ENCODE results near the gene TNRC18.

The TNRC18 gene

DNA sequence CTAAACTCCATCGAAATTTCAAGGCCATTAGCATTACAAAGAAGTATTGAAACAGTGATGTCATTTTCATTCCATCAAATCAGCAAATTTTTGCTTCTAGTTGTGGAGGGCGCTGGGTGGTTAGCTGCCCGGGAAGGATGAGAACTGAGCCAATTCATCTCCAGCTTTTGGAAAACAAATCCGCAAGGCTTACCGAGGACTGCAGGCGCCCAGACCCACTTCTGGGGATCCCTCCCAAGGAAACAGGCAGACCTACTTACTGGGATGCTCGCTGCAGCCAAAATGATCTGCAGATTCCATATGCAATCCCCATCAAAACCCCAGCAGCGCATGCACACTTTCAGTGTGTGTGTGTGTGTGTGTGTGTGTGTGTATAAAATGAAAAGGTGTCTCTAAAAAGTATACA lies 19.2 kb downstream of the TNRC18 start:
- TF ChIP-seq RARB (CRISPR knock-in tag; IDR thresholded peaks at IDR 0.05) (no peak), ZNF8 (CRISPR knock-in tag; IDR thresholded peaks at IDR 0.05) (no peak), ISL1 (CRISPR knock-in tag; IDR thresholded peaks at IDR 0.05) (no peak), ZNF70 (CRISPR knock-in tag; IDR thresholded peaks at IDR 0.05) (no peak), OSR1 (CRISPR knock-in tag; IDR thresholded peaks at IDR 0.05) (no peak), TOX (CRISPR knock-in tag; IDR thresholded peaks at IDR 0.05; ENCODE audit: borderline replicate concordance) (no peak), GLIS3 (CRISPR knock-in tag; IDR thresholded peaks at IDR 0.05) (no peak), ARNTL (CRISPR knock-in tag; IDR thresholded peaks at IDR 0.05; ENCODE audit: borderline replicate concordance, low read depth) (no peak), ESRRG (CRISPR knock-in tag; IDR thresholded peaks at IDR 0.05) (no peak), ZNF565 (CRISPR knock-in tag; conservative IDR thresholded peaks at IDR 0.05; ENCODE audit: low read depth) (no peak), TCF4 (CRISPR knock-in tag; IDR thresholded peaks at IDR 0.05; ENCODE audit: borderline replicate concordance) (no peak), ZFP30 (CRISPR knock-in tag; IDR thresholded peaks at IDR 0.05) (no peak), PPARA (CRISPR knock-in tag; IDR thresholded peaks at IDR 0.05; ENCODE audit: borderline replicate concordance) (no peak), CSDC2 (CRISPR knock-in tag; IDR thresholded peaks at IDR 0.05) (no peak)
- TF ChIP-seq, protein P1, sequence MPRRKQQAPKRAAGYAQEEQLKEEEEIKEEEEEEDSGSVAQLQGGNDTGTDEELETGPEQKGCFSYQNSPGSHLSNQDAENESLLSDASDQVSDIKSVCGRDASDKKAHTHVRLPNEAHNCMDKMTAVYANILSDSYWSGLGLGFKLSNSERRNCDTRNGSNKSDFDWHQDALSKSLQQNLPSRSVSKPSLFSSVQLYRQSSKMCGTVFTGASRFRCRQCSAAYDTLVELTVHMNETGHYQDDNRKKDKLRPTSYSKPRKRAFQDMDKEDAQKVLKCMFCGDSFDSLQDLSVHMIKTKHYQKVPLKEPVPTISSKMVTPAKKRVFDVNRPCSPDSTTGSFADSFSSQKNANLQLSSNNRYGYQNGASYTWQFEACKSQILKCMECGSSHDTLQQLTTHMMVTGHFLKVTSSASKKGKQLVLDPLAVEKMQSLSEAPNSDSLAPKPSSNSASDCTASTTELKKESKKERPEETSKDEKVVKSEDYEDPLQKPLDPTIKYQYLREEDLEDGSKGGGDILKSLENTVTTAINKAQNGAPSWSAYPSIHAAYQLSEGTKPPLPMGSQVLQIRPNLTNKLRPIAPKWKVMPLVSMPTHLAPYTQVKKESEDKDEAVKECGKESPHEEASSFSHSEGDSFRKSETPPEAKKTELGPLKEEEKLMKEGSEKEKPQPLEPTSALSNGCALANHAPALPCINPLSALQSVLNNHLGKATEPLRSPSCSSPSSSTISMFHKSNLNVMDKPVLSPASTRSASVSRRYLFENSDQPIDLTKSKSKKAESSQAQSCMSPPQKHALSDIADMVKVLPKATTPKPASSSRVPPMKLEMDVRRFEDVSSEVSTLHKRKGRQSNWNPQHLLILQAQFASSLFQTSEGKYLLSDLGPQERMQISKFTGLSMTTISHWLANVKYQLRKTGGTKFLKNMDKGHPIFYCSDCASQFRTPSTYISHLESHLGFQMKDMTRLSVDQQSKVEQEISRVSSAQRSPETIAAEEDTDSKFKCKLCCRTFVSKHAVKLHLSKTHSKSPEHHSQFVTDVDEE (CRISPR knock-in tag; IDR thresholded peaks at IDR 0.05), result no peak
- TF ChIP-seq, protein P2, sequence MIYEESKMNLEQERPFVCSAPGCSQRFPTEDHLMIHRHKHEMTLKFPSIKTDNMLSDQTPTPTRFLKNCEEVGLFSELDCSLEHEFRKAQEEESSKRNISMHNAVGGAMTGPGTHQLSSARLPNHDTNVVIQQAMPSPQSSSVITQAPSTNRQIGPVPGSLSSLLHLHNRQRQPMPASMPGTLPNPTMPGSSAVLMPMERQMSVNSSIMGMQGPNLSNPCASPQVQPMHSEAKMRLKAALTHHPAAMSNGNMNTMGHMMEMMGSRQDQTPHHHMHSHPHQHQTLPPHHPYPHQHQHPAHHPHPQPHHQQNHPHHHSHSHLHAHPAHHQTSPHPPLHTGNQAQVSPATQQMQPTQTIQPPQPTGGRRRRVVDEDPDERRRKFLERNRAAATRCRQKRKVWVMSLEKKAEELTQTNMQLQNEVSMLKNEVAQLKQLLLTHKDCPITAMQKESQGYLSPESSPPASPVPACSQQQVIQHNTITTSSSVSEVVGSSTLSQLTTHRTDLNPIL (CRISPR knock-in tag; IDR thresholded peaks at IDR 0.05; ENCODE audit: low read depth), result no peak
- ATAC-seq, result no peak

DNA sequence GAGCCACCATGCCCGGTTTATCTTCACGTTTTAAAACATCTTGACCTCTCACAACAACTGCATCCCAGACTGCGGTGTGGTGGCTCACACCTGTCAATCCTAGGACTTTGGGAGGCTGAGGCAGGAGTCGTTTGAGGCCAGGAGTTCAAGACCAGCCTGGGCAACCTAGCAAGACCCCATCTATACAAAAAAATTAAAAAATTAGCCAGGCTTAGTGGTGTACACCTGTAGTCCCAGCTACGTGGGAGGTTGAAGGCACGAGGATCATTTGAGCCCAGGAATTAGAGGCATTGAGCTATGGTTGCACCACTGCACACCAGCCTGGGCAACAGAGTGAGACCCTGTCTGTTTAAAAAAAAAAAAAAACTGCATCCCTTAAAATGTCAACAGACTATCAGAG lies 20.2 kb downstream of the TNRC18 start:
- ATAC-seq, result no peak
- TF ChIP-seq, protein P1 (CRISPR knock-in tag; IDR thresholded peaks at IDR 0.05), result no peak
- TF ChIP-seq TCF4 (CRISPR knock-in tag; IDR thresholded peaks at IDR 0.05; ENCODE audit: borderline replicate concordance) (no peak), ARNTL (CRISPR knock-in tag; IDR thresholded peaks at IDR 0.05; ENCODE audit: borderline replicate concordance, low read depth) (no peak), TOX (CRISPR knock-in tag; IDR thresholded peaks at IDR 0.05; ENCODE audit: borderline replicate concordance) (no peak), SNAI2 (CRISPR knock-in tag; IDR thresholded peaks at IDR 0.05) (no peak), ZNF70 (CRISPR knock-in tag; IDR thresholded peaks at IDR 0.05) (no peak), GLIS3 (CRISPR knock-in tag; IDR thresholded peaks at IDR 0.05) (no peak), ZFP3 (CRISPR knock-in tag; IDR thresholded peaks at IDR 0.05) (no peak)
- TF ChIP-seq, protein P2 (CRISPR knock-in tag; IDR thresholded peaks at IDR 0.05; ENCODE audit: low read depth), result no peak
- TF ChIP-seq, protein P3, sequence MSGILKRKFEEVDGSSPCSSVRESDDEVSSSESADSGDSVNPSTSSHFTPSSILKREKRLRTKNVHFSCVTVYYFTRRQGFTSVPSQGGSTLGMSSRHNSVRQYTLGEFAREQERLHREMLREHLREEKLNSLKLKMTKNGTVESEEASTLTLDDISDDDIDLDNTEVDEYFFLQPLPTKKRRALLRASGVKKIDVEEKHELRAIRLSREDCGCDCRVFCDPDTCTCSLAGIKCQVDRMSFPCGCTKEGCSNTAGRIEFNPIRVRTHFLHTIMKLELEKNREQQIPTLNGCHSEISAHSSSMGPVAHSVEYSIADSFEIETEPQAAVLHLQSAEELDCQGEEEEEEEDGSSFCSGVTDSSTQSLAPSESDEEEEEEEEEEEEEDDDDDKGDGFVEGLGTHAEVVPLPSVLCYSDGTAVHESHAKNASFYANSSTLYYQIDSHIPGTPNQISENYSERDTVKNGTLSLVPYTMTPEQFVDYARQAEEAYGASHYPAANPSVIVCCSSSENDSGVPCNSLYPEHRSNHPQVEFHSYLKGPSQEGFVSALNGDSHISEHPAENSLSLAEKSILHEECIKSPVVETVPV (CRISPR knock-in tag; IDR thresholded peaks at IDR 0.05), result no peak
- TF ChIP-seq, protein P4, sequence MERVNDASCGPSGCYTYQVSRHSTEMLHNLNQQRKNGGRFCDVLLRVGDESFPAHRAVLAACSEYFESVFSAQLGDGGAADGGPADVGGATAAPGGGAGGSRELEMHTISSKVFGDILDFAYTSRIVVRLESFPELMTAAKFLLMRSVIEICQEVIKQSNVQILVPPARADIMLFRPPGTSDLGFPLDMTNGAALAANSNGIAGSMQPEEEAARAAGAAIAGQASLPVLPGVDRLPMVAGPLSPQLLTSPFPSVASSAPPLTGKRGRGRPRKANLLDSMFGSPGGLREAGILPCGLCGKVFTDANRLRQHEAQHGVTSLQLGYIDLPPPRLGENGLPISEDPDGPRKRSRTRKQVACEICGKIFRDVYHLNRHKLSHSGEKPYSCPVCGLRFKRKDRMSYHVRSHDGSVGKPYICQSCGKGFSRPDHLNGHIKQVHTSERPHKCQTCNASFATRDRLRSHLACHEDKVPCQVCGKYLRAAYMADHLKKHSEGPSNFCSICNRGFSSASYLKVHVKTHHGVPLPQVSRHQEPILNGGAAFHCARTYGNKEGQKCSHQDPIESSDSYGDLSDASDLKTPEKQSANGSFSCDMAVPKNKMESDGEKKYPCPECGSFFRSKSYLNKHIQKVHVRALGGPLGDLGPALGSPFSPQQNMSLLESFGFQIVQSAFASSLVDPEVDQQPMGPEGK (CRISPR knock-in tag; IDR thresholded peaks at IDR 0.05; ENCODE audit: borderline replicate concordance), result no peak
